HepG2 (cell line): Measurements from ENCODE around the gene ALOXE3. TPM values are rescaled to one million over a fixed set of nuclear protein-coding genes. Genes with fewer than 3 reads are reported as not detected.

Source experiments
- ARID2 ChIP-seq: sonication (generic); formaldehyde crosslinking; IDR thresholded peaks from 2 replicates; pipeline ENCODE4 v1.8.1; 2022; ENCODE audit warnings: mild to moderate bottlenecking, missing genetic modification reagents, borderline replicate concordance
- CENPT ChIP-seq: sonication (generic); formaldehyde crosslinking; IDR thresholded peaks from 2 replicates; pipeline ENCODE4 v1.8.0; 2022; ENCODE audit warnings: low read depth, mild to moderate bottlenecking, moderate library complexity, missing genetic modification reagents
- ETV5 ChIP-seq: IDR thresholded peaks from 2 replicates; pipeline ENCODE4 v1.6.1; 2018; ENCODE audit warnings: missing biosample characterization, missing genetic modification reagents, inconsistent platforms, borderline replicate concordance
- KLF11 ChIP-seq: IDR thresholded peaks from 2 replicates; pipeline ENCODE4 v1.6.1; 2016; ENCODE audit warnings: missing compliant biosample characterization
- MAFF ChIP-seq: IDR thresholded peaks from 2 replicates; pipeline ENCODE4 v1.6.1; 2011; ENCODE audit warnings: low read depth, low read length, improper control_type of control experiment
- MEIS2 ChIP-seq: sonication (generic); formaldehyde crosslinking; IDR thresholded peaks from 2 replicates; pipeline ENCODE4 v1.9.0; 2021; ENCODE audit warnings: mild to moderate bottlenecking, missing genetic modification reagents
- PITX1 ChIP-seq: sonication (generic); formaldehyde crosslinking; IDR thresholded peaks from 2 replicates; pipeline ENCODE4 v1.5.1; 2020; ENCODE audit warnings: mild to moderate bottlenecking, missing genetic modification reagents
- SMAD3 ChIP-seq: sonication (generic); formaldehyde crosslinking; IDR thresholded peaks from 2 replicates; pipeline ENCODE4 v1.4.0; 2020; ENCODE audit warnings: missing genetic modification reagents
- SOX6 ChIP-seq, 2 experiments: fragments of 450-650 bp in 1 of 2; sonication (generic) in 1 of 2; formaldehyde crosslinking in 1 of 2; IDR thresholded peaks; 2 replicates each; pipeline versions ENCODE4 v1.4.0 to v1.6.1; 2017 to 2020; ENCODE audit warnings: antibody characterized with exemption in 1 of 2, mild to moderate bottlenecking in 1 of 2, missing genetic modification reagents in 1 of 2
- WIZ ChIP-seq: sonication (generic); formaldehyde crosslinking; IDR thresholded peaks from 2 replicates; pipeline ENCODE4 v1.5.1; 2020; ENCODE audit warnings: mild to moderate bottlenecking, missing genetic modification reagents
- ZBED4 ChIP-seq: sonication (generic); formaldehyde crosslinking; IDR thresholded peaks from 2 replicates; pipeline ENCODE4 v1.4.0; 2020; ENCODE audit warnings: missing genetic modification reagents, borderline replicate concordance
- ZFP90 ChIP-seq: sonication (generic); formaldehyde crosslinking; IDR thresholded peaks from 2 replicates; pipeline ENCODE4 v1.8.0; 2022; ENCODE audit warnings: missing genetic modification reagents, mild to moderate bottlenecking, inconsistent platforms, borderline replicate concordance
- ZNF142 ChIP-seq: sonication (generic); formaldehyde crosslinking; IDR thresholded peaks from 2 replicates; pipeline ENCODE4 v1.4.0; 2020; ENCODE audit warnings: missing genetic modification reagents
- ZNF503 ChIP-seq: sonication (generic); formaldehyde crosslinking; IDR thresholded peaks from 2 replicates; pipeline ENCODE4 v1.4.0; 2020; ENCODE audit warnings: missing genetic modification reagents
- ZNF674 ChIP-seq: sonication (generic); formaldehyde crosslinking; IDR thresholded peaks from 2 replicates; pipeline ENCODE4 v1.5.0; 2020; ENCODE audit warnings: low read depth, mild to moderate bottlenecking, missing genetic modification reagents
- polyA plus RNA-seq, 8 experiments: library from polyadenylated mRNA; depleted of rRNA in 3 of 8; stranded (reverse) in 7 of 8; unstranded in 1 of 8; fragments of >200 nt; fragmentation: Illumina TruSeq in 4 of 8; extraction: Trizol in 4 of 8; gene quantifications; 2 replicates each; pipeline versions ENCODE4 v1.2.1 to v1.2.3, GENCODE V29; 2011 to 2016; ENCODE audit warnings: low read depth in 4 of 8, missing spikeins in 1 of 8, mixed read lengths in 1 of 8; ENCODE audit not compliant: insufficient read depth in 1 of 8
- total RNA-seq, 5 experiments: library from RNA; depleted of rRNA; stranded (reverse); fragments of >200 nt; fragmentation: Illumina TruSeq; extraction: Trizol; gene quantifications; 2 replicates each; pipeline ENCODE4 v1.2.3, GENCODE V29; 2016; ENCODE audit warnings: low read depth in 1 of 5

ALOXE3 gene
- total and polyA plus RNA-seq, 2 of the 13 experiments (the other 11 are each of a cell fraction or from before 2014, with no cell fraction given): 0.07 TPM; not detected in 1

GRCh38 chr17:8125154-8125946 is 7.0 kb upstream of the ALOXE3 start (continued):
- no peak for TF ChIP-seq KLF11 (CRISPR knock-in tag)
- TF ChIP-seq MAFF: no peak
- TF ChIP-seq ZNF503 (CRISPR knock-in tag): no peak
- TF ChIP-seq SMAD3 (CRISPR knock-in tag): peak; percentile 77
- no peak for TF ChIP-seq WIZ (CRISPR knock-in tag)
- no peak for TF ChIP-seq CENPT (CRISPR knock-in tag)
- peak; percentile 53; the same call in 1 of the 2 replicates for TF ChIP-seq ZBED4 (CRISPR knock-in tag)
- no peak for TF ChIP-seq ETV5
- TF ChIP-seq ZNF674 (CRISPR knock-in tag): no peak
- TF ChIP-seq MEIS2: no peak
- no peak for TF ChIP-seq ARID2
- no peak for TF ChIP-seq ZNF142 (CRISPR knock-in tag)
- TF ChIP-seq PITX1 (CRISPR knock-in tag): peak; percentile 43; the same call in 1 of the 2 replicates
- TF ChIP-seq SOX6 (IDR thresholded peaks at IDR 0.05): no peak
- peak; percentile 49; the same call in 1 of the 2 replicates for TF ChIP-seq SOX6 (CRISPR knock-in tag; IDR thresholded peaks at IDR 0.05)
- no peak for TF ChIP-seq ZFP90
